ENCODE data around the gene TEX13B. TPM values are rescaled to one million over a fixed set of nuclear protein-coding genes. Genes with fewer than 3 reads are reported as not detected.

Gene TEX13B, protein sequence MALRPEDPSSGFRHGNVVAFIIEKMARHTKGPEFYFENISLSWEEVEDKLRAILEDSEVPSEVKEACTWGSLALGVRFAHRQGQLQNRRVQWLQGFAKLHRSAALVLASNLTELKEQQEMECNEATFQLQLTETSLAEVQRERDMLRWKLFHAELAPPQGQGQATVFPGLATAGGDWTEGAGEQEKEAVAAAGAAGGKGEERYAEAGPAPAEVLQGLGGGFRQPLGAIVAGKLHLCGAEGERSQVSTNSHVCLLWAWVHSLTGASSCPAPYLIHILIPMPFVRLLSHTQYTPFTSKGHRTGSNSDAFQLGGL
- total RNA-seq, result not detected in 3 replicates

DNA sequence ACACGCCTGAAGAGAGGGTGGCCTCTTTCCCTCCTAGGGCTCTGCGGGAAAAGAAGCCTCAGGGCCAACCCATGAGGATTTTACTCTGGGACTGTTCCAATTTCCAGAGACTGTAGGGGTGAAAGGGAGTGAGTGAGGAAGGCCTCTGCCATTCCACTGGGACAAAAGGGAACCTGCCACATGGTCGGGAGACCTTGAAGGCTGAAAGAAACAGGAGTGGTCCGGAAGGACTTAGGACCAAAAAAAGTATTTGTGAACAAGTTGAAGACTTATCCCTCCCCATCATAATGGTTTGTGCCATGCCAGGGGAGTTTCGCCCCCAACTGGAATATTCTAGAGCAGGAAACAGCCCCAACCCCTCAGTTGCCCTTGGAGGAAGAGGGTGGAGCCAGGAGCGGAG is at the start of gene TEX13B:
TSS of gene TEX13B (minus strand) at position 15 of the 400 bp plus-strand sequence. CDS start 243 bp downstream, outside the sequence.
- peaks cover 30% of the 10 kb centered on the region for H3K9me3 Mint-ChIP-seq
- H3K36me3 Mint-ChIP-seq, result no peaks in the 10 kb centered on the region
- H3K27me3 Mint-ChIP-seq (ENCODE audit: low read depth), result no peaks in the 10 kb centered on the region
- TF ChIP-seq, protein P1, sequence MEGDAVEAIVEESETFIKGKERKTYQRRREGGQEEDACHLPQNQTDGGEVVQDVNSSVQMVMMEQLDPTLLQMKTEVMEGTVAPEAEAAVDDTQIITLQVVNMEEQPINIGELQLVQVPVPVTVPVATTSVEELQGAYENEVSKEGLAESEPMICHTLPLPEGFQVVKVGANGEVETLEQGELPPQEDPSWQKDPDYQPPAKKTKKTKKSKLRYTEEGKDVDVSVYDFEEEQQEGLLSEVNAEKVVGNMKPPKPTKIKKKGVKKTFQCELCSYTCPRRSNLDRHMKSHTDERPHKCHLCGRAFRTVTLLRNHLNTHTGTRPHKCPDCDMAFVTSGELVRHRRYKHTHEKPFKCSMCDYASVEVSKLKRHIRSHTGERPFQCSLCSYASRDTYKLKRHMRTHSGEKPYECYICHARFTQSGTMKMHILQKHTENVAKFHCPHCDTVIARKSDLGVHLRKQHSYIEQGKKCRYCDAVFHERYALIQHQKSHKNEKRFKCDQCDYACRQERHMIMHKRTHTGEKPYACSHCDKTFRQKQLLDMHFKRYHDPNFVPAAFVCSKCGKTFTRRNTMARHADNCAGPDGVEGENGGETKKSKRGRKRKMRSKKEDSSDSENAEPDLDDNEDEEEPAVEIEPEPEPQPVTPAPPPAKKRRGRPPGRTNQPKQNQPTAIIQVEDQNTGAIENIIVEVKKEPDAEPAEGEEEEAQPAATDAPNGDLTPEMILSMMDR (IDR thresholded peaks at IDR 0.05; ENCODE audit: unreplicated experiment), result no peak
- no peak within 1 kb of the TSS for H3K27ac Mint-ChIP-seq
- peaks cover 2% of the 10 kb centered on the region for H3K4me1 Mint-ChIP-seq
- H3K4me3 Mint-ChIP-seq, result no peak within 1 kb of the TSS
- DNase-seq (ENCODE audit: low spot score in 2 of 2, unreplicated experiment in 2 of 2), result no peak

DNA sequence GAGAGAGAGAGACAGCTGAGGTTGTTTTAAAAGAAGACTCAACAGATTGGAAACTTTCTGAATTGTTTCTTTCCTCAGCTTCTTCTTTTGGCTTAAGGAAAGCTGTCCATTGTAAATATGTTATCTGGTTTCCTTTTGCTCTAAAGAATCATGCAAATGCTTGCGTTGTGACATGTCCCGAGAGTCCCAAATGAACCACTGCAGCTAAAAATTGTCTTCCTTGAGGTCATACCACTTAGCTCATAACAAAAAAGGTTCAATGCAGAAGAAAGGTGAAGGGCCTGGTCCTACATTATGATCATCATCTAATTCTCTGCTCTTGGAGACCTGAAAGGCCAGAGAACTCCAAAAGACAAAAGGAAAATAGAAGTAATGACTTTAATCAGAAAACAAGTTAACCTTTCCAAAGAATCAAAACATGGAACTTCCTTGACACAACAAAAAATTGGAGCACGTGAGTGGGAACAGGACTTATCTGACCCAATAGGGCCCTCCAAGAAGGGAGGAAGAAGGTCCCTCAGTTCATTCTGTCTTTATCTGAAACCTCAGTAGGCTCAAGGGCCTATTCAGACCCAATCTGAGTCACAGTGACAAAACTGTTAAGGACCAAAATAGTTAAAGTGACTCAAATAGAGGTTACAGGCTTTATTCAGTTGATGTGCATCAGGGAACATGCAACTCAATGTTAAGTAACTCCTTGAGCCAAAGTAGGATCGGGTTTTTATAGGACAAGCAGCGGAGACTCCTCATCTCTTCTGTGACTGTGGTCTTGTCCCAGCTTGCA is 48.0 kb upstream of the TEX13B start:
- no peaks in the 10 kb centered on the region for H3K36me3 Mint-ChIP-seq
- no peak overlapping the region for H3K27ac Mint-ChIP-seq
- no peaks in the 10 kb centered on the region for H3K27me3 Mint-ChIP-seq (ENCODE audit: low read depth)
- no peak overlapping the region for H3K4me3 Mint-ChIP-seq
- H3K9me3 Mint-ChIP-seq, result peaks cover 22% of the 10 kb centered on the region
- H3K4me1 Mint-ChIP-seq, result peaks cover 2% of the 10 kb centered on the region
- TF ChIP-seq, protein P1 (IDR thresholded peaks at IDR 0.05; ENCODE audit: unreplicated experiment), result no peak
- DNase-seq (ENCODE audit: low spot score in 2 of 2, unreplicated experiment in 2 of 2), result no peak

DNA sequence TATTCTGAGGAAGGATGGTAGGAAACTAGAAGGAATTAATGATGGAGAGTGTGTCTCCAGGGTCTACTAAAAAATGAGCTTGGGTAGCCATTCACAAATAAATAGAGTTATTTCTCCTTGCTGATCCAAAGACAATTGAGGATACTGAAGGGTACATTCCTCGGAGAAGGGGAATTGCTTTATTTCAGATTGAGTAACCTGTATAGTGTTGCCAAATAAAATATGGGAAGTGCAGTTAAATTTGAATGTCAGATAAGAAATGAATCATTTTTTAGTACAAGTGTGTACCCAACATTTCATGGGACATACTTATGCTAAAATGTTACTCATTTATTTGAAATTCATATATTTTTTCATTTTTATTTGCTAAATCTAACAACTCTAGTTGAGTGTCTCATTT is 46.7 kb upstream of the TEX13B start:
- Mint-ChIP-seq H3K36me3 (no peaks in the 10 kb centered on the region), H3K4me1 (peaks cover 2% of the 10 kb centered on the region), H3K4me3 (no peak overlapping the region), H3K27me3 (ENCODE audit: low read depth) (no peaks in the 10 kb centered on the region), H3K9me3 (peaks cover 31% of the 10 kb centered on the region), H3K27ac (no peak overlapping the region)
- DNase-seq (ENCODE audit: low spot score in 2 of 2, unreplicated experiment in 2 of 2), result no peak
- TF ChIP-seq, protein P1 (IDR thresholded peaks at IDR 0.05; ENCODE audit: unreplicated experiment), result no peak

DNA sequence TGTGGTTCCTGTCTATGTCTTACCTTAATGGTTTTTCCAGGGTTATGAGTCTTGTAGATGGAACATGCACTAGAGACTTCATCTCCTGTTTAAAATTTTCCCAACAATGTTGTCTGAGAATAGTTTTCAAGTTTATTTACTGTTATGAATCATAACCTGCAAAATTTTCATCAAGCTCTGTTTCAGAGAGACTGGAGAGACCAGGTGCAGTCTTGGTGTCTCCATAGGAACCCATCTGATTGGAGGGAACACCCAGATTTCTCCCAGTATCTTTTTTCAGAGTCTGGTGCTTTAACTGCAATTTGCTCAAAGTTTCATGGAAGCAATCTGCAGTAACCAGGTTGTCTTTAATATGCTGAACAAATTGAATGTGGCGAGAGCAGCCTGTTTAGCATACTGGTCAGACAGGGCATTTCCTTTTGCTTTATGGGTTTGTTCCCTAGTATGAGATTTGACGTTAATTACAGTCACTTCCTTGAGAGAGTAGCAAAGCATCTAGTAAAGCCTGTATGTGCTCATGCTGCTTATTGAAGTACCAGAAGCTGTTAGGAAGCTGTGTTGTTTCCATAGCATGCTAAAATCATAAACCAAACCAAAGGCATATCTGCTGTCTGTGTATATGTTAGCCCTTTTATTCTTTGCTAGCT is 43.9 kb upstream of the TEX13B start:
- H3K27ac Mint-ChIP-seq, result no peak overlapping the region
- DNase-seq (ENCODE audit: low spot score in 2 of 2, unreplicated experiment in 2 of 2), result no peak
- TF ChIP-seq, protein P1 (IDR thresholded peaks at IDR 0.05; ENCODE audit: unreplicated experiment), result no peak
- no peaks in the 10 kb centered on the region for H3K4me1 Mint-ChIP-seq
- H3K27me3 Mint-ChIP-seq (ENCODE audit: low read depth), result no peaks in the 10 kb centered on the region
- H3K4me3 Mint-ChIP-seq, result no peak overlapping the region
- no peaks in the 10 kb centered on the region for H3K36me3 Mint-ChIP-seq
- peaks cover 26% of the 10 kb centered on the region for H3K9me3 Mint-ChIP-seq

DNA sequence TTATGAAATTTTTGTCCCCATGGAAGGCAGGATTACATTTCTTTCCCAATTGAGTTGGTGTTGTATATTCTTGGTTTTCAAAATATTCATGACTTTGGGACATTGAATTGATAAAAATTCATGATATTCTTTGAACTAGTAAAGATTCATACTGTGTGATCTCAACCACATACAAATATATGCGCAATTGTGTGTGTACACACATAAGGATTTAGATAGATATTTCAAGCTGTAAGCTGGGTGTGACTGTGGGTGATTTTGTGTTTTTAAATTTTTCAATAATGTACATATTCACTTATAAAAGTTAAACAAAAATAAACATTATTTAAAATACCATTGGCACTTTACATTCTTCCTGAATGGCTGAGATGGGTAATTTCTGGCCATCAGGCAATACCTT is 43.2 kb upstream of the TEX13B start:
- Mint-ChIP-seq H3K27me3 (ENCODE audit: low read depth) (no peaks in the 10 kb centered on the region), H3K36me3 (no peaks in the 10 kb centered on the region), H3K9me3 (peaks cover 25% of the 10 kb centered on the region), H3K4me3 (no peak overlapping the region), H3K27ac (no peak overlapping the region), H3K4me1 (no peaks in the 10 kb centered on the region)
- no peak for DNase-seq (ENCODE audit: low spot score in 2 of 2, unreplicated experiment in 2 of 2)
- TF ChIP-seq, protein P1 (IDR thresholded peaks at IDR 0.05; ENCODE audit: unreplicated experiment), result no peak

All from mesothelial cell of epicardium (in vitro differentiated cells).